GM19395 (cell line): ENCODE data around the gene DYNC2LI1.

ENCODE experiments used
- ATAC-seq: cut with Tn5 transposase; IDR thresholded peaks from one replicate; pipeline ENCODE4 v1.9.1; 2021; ENCODE audit warnings: mild to moderate bottlenecking, moderate library complexity; ENCODE audit not compliant: unreplicated experiment

DYNC2LI1 gene

DNA sequence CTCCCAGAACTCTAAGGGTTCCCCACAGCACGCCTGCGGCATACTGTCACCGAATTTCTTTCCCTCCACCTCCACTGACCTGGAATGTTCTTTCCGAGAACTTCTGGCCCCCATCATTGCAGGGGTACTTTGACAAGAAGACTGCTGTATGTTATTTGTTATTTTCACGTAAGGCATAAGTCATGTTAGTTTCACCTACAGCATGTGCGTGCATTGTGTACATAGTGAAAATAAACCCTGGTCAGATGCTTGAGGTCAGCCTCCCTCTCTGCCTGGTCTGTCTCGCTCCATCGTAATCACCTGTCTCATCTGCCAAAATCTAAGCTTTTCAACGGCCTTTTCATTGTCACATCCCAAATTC lies 69.0 kb downstream of the DYNC2LI1 start:
- ATAC-seq, result no peak

DNA sequence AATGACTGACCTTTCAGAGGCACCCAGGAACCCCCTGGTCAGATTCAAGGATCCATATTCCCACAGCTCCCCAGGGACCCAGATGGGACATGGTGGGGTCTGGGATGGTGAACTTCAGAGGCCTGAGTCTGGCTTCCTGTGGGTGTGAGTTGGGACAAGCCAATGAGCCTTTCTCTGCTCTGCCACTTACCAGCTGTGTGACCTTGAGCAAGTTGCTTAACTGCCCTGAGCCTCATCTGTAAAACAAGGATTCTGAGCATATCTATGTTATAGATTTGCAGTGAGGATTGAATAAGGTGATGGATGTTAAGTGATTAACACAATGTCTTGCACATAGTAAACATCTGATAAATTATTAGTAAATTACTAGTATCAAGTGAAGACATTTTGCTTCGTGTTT lies 71.3 kb downstream of the DYNC2LI1 start:
- ATAC-seq, result no peak

DNA sequence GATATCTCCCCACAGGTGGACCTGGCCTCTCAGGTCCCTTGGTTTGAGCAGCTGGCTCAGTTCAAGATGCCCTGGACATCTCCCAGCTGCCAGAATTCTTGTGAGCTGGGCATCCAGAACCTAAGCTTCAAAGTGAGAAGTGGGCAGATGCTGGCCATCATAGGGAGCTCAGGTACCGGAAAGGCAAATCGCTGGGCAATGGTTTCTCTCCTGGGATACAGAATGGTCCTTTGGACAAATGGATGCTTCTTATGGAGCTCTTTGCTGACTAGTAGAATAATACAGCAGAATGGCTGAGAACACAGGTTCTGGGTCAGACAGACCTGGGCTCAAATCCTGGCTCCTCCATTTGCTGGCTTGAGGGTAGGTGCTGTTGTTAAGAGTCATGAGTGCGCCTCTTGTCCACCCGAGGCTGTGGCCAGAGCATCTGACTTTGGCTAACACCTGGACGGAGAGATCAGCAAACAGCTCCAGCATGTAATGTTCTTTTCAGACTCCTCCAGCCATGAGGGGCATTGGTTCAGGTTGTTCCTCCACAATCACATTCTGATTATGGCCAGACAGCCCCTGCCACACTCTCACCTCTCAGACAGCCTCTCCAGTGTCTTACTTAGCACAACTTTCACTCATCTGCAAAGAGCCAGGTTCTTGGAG lies 72.4 kb downstream of the DYNC2LI1 start:
- no peak for ATAC-seq

DNA sequence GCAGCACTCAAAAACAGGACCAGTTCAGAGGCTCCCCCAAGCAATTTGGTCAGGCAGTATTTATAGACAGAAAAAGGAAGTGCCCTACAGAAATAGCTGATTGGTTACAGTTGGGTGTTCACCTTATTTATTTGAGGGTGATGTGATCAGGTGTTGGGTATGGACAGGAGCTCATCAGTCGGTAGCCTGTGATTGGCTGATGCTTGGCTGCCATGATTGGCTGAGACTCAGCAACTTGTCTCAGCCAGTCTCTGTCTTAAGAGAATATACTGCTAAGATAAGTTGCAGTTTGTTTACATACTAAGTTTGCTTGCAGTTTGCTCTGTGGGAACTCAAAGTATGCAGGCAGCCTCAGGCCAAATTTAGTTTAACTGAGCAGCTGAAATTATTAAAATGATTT lies 74.4 kb downstream of the DYNC2LI1 start:
- no peak for ATAC-seq

DNA sequence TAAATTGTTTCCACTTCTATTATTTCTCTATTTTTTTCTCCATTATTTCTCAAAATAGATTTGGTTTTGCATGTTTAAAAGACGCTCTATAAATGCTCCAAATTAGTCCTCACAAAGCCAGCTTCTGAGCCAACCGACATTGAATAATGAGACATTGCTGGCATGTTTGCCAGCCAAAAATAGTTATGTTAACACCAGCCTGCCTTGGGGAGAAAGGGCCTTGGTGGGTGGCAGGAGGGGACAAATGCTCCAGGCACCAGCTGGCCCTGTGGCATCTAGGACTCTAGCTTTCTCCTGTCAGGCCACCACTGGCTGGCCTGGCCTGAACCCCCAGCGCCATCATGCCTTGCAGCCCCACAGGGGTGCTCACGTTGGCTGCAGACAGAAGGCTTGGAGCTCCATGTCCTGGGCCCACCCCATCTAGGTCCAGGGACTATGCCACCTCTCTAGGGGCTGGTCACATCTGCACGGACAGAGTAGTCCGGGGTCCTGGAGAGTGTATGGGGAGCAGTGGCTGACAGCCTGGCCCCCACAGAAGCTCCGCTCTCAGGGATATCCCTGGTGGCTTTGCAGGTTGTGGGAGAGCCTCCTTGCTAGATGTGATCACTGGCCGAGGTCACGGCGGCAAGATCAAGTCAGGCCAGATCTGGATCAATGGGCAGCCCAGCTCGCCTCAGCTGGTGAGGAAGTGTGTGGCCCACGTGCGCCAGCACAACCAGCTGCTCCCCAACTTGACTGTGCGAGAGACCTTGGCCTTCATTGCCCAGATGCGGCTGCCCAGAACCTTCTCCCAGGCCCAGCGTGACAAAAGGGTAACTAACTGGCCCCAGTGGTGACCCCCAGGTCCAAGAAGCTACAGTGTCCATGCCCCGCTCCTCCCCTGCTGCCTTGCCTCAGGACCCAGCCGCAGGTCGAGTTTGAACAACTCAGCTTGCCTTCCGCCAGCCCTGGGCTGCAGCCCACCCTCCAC lies 77.5 kb downstream of the DYNC2LI1 start:
- no peak for ATAC-seq

DNA sequence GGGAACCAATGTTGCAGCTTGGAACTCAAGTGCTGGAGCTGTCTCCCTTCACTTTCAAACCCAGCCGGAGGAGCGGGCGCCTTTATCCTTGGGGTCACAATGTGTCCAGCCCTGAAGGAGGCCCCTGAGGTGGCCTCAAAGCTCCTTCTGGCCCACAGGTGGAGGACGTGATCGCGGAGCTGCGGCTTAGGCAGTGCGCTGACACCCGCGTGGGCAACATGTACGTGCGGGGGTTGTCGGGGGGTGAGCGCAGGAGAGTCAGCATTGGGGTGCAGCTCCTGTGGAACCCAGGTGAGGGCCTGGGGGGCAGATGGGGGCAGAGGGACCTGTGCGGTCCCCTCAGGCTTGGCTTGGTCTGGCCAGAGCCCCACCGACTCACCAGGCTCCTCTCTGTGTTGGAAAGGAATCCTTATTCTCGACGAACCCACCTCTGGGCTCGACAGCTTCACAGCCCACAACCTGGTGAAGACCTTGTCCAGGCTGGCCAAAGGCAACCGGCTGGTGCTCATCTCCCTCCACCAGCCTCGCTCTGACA lies 78.4 kb downstream of the DYNC2LI1 start:
- no peak for ATAC-seq

DNA sequence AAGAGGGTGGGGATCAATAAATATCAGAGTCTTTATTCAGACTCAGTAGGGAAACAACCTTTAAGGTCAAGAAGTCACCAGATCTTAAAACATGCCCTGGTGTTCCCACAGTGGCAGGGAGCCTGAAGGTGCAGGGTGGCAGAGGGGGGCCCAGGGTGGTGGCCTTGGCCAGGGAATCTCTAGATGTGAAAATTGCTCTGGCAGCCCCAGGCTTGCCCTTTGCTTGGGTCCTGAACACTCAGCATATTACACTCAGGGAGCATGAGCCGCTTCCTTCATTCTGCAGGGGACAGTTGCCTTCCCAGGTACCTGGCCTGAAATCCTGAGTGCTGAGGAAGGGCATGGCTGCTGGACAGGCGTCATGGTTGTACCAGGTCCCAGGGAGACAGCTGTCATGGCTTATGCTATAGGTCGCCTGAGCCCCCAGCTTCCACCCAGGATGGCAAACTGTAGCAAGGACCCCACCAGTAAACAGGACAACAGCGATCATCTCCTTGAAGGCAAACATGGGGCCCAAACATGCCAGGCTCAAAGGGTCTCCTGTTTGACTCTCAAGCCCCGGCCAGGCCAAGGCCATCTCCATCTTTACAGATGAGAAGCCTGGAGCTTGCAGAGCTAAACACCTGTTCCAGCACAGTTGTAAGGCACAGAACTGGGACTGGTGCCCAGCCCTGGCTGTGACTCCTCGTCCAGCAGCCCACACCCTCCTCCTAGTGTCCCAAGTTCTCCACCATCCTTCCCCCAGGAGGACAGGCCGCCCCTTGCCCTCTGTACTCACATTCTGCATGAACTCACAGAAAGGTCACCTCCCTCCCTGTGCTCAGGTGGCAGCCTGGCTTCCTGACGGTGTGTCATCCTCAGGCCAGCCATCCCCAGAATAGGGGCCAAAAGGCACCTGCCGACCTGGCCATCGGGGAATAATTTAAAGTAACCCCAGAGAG lies 79.6 kb downstream of the DYNC2LI1 start:
- ATAC-seq, result no peak

DNA sequence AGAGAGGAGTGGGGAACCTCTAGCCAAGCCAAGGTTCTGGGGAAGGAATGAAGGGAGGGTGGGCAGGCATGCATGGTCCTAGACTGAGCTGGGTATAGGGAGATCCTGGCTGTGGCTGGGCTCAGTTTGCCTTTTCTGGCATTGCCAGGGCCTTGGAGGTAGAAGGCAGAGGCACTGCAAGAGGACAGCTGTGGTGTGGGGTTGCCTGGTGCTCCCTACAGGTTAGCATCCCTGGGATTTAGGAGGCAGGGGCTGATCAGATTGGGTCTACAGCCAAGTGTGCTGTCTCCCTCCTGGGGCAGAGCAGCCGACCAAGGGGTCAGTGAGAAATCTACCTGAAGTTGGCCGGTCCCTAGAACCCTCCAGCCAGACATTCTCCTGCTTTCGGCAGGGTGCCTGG lies 80.8 kb downstream of the DYNC2LI1 start:
- ATAC-seq, result no peak

DNA sequence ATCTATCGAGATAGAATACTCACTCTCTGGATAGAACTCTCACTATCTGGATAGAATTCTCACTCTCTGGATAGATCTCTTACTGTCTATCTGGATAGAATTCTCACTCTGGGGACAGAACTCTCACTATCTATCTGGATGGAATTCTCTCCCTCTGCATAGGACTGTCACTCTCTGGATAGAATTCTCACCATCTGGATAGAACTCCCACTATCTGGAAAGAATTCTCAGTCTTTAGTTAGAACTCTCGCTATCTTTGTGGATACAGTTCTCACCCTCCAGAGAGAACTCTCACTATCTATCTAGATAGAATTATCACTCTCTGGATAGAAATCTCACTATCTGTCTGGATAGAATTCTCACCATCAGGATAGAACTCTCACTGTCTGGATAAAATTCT lies 81.5 kb downstream of the DYNC2LI1 start:
- no peak for ATAC-seq
